ENCODE data around the gene SGMS1.

The SGMS1 gene

DNA sequence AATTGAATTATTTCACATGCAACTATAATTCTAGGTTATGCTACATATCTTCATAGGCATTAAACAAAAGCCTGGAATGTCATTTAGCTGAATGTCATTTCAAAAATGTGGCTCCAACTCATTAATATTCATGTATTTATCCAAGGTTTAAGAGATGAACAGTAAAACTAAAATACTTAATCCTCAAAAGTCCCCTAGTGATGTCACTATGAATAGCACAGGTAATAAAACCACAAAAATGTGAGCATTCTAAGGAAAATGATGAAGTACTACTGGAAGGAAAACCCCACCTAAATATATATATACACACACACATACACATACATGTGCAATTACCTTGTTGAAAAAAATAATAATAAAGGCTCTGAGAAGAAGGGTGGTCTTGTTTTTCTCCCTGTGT, 218.0 kb downstream of the SGMS1 start:
- TF ChIP-seq POLR2AphosphoS5 (IDR thresholded peaks at IDR 0.05; ENCODE audit: low read depth, low read length): no peak
- no peak for TF ChIP-seq SIN3A (IDR thresholded peaks at IDR 0.05; ENCODE audit: borderline replicate concordance, insufficient read depth, low read length)
- no peak for TF ChIP-seq TAF1 (IDR thresholded peaks at IDR 0.05; ENCODE audit: borderline replicate concordance, insufficient read depth, low read length)
- no peak for TF ChIP-seq REST (IDR thresholded peaks at IDR 0.05; ENCODE audit: insufficient read depth in 1 of 2, low read depth in 2 of 2, low read length in 2 of 2)
- no peak for TF ChIP-seq FOXP2 (optimal IDR thresholded peaks at IDR 0.05; ENCODE audit: borderline replicate concordance, extremely low read depth, extremely low read length, insufficient read depth)

- TF ChIP-seq FOXP2 (optimal IDR thresholded peaks at IDR 0.05; ENCODE audit: borderline replicate concordance, extremely low read depth, extremely low read length, insufficient read depth): no peak
- TF ChIP-seq SIN3A (IDR thresholded peaks at IDR 0.05; ENCODE audit: borderline replicate concordance, insufficient read depth, low read length): no peak
- TF ChIP-seq REST (IDR thresholded peaks at IDR 0.05; ENCODE audit: insufficient read depth in 1 of 2, low read depth in 2 of 2, low read length in 2 of 2): no peak
- no peak for TF ChIP-seq POLR2AphosphoS5 (IDR thresholded peaks at IDR 0.05; ENCODE audit: low read depth, low read length)
- TF ChIP-seq TAF1 (IDR thresholded peaks at IDR 0.05; ENCODE audit: borderline replicate concordance, insufficient read depth, low read length): no peak
These were observed 219.6 kb downstream of the SGMS1 start for GRCh38 chr10:50404021-50404773.

- no peak for TF ChIP-seq SIN3A (IDR thresholded peaks at IDR 0.05; ENCODE audit: borderline replicate concordance, insufficient read depth, low read length)
- TF ChIP-seq TAF1 (IDR thresholded peaks at IDR 0.05; ENCODE audit: borderline replicate concordance, insufficient read depth, low read length): no peak
- TF ChIP-seq REST (IDR thresholded peaks at IDR 0.05; ENCODE audit: insufficient read depth in 1 of 2, low read depth in 2 of 2, low read length in 2 of 2): no peak
- no peak for TF ChIP-seq POLR2AphosphoS5 (IDR thresholded peaks at IDR 0.05; ENCODE audit: low read depth, low read length)
- no peak for TF ChIP-seq FOXP2 (optimal IDR thresholded peaks at IDR 0.05; ENCODE audit: borderline replicate concordance, extremely low read depth, extremely low read length, insufficient read depth)
These were observed 220.7 kb downstream of the SGMS1 start for GRCh38 chr10:50403074-50403473.

DNA sequence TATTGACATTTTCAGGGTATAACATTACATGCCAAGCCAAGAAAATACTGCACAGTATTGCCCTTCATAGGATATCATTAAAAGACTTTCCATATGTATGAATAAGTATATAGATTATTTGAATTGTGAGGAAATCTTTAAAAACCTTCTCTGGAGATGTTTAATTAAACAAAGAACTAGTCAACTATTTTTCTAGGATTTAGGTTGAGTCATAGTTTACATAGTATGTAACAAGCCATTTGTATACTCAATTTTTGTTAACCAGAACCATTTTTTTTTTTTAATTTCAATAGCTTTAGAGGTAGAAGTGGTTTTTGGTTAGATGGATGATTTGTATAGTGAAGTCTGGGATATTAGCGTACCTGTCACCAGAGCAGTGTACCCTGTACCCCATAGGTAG, 221.3 kb downstream of the SGMS1 start:
- no peak for TF ChIP-seq SIN3A (IDR thresholded peaks at IDR 0.05; ENCODE audit: borderline replicate concordance, insufficient read depth, low read length)
- TF ChIP-seq POLR2AphosphoS5 (IDR thresholded peaks at IDR 0.05; ENCODE audit: low read depth, low read length): no peak
- TF ChIP-seq TAF1 (IDR thresholded peaks at IDR 0.05; ENCODE audit: borderline replicate concordance, insufficient read depth, low read length): no peak
- no peak for TF ChIP-seq REST (IDR thresholded peaks at IDR 0.05; ENCODE audit: insufficient read depth in 1 of 2, low read depth in 2 of 2, low read length in 2 of 2)
- no peak for TF ChIP-seq FOXP2 (optimal IDR thresholded peaks at IDR 0.05; ENCODE audit: borderline replicate concordance, extremely low read depth, extremely low read length, insufficient read depth)
